Activated T-helper 9 cell treated with anti-CD3 and anti-CD28 coated beads, Interleukin-2, amount 50 U/mL, for 16 hours (primary cell): ENCODE measurements around the gene RFX5.
"Not testable (repeated sequence)": the region's sequence is repeated elsewhere in the genome, so short reads cannot be mapped to it uniquely, and the experiment has no call there.

Experiments
- DNase-seq: peaks from one replicate; pipeline ENCODE4 v3.0.0-alpha.2; 2020; ENCODE audit warnings: low read depth

Gene RFX5

DNA sequence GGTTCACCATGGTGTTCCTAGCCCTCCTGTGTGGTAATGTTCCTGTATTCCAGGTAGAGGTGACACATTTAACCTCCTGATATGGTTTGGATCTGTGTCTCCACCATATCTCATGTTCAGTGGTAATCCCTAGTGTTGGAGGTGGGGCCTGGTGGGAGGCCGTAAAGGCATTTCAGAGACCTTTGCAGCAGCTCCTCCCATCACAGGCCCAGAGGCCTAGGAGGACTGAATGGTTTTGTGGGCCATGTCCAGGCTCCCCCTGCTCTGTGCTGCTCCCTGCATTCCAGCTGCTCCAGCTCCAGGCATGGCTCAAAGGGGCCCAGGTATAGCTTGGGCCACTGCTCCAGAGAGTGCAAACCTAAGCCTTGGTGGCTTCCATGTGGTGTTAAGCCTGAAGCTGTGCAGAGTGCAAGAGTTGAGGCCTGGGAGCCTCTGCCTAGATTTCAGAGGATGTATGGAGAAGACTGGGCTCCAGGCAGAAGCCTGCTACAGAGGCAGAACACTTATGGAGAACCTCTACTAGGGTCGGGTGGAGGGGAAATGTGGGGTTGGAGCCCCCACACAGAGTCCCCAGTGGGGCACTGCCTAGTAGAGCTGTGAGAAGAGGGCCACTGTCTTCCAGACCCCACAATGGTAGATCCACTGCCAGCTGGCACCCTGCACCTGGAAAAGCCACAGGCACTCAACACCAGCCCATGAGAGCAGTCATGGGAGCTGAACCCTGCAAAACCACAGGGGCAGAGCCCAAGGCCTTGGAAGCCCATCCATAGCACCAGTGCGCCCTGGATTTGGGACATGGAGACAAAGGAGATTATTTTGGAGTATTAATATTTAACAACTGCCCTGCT, 15.5 kb upstream of the RFX5 start:
- no peak for DNase-seq

DNA sequence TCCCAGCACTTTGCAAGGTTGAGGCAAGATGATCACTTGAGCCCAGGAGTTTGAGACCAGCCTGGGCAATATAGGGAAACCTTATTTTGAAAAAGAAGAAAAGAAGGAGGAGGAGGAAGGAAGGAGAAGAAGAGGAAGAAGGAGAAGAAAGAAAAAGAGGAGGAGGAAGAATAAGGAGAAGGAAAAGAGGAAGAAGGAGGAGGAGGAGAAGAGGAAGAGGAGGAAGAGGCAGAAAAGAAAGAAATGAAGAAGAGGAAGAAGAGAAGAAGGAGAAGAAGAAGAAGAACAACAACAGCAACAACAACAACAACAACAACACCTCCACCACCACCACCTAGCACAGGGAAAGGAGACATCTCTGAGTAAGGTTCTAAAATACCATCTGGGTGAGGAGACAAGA, 14.8 kb upstream of the RFX5 start:
- DNase-seq, result no peak

DNA sequence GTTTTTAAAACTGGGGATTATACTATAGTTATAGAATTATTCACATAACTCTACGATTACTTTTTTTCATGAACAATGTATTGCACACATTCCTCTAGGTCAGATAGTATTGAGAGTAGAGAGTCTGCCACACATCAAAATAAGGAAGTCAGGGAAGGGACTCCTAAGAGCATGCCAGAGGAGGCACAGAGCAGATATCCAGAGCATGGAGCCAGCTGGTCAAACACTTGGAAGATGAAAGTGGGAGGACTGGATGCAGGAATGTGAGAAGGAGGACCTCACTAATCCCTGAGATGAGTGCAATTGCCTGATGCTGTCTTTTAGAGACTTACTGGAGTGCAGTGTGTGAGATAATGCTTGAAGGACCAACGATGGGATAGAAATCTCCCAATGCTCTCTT, 9.6 kb upstream of the RFX5 start:
- DNase-seq, result no peak

DNA sequence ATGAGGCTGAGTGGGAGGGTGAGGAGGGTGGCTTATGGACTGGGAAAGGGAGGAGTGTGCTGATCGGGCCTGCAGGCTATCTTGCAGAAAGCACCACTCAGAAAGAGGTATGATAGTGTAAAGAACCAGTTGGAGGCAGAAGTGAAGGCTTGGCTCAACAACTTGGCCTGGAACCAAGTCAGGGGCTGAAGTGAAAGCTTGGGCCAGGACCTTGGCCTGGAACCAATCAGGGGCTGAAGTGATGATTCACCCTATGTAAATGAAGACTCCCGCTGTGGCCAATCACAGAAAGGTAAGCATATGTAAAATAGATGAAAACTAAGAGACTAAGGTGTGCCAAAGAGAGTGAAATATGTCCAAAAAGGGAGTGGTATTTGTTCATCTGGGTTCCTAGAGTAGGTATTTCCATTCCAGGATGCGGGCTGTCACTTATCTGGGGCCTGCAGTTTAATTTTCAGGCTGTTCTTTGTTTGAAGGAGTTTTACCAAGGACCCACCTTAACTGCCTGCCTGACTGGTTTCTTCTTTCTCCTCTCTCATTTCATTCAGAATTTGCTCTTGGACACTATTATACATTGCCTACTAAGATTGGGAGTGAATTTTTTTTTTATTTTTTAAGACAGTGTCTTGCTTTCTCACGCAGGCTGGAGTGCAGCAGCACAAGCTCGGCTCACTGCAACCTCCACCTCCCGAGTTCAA, 5.1 kb upstream of the RFX5 start:
- DNase-seq, result no peak

DNA sequence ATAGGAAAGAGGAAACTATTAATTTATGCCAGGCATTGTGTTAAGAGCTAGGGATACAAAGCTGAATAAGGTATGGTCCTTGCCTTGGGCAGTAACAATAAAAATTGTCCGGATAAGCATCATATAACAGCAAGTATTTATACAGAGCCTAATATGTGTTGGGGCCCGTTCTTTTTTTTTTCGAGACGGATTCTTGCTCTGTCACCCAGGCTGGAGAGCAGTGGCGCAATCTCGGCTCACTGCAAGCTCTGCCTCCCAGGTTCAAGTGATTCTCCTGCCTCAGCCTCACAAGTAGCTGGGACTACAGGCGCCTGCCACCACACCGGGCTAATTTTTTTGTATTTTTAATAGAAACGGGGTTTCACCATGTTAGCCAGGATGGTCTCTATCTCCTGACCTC, 3.3 kb upstream of the RFX5 start:
- DNase-seq, result not testable (repeated sequence)

DNA sequence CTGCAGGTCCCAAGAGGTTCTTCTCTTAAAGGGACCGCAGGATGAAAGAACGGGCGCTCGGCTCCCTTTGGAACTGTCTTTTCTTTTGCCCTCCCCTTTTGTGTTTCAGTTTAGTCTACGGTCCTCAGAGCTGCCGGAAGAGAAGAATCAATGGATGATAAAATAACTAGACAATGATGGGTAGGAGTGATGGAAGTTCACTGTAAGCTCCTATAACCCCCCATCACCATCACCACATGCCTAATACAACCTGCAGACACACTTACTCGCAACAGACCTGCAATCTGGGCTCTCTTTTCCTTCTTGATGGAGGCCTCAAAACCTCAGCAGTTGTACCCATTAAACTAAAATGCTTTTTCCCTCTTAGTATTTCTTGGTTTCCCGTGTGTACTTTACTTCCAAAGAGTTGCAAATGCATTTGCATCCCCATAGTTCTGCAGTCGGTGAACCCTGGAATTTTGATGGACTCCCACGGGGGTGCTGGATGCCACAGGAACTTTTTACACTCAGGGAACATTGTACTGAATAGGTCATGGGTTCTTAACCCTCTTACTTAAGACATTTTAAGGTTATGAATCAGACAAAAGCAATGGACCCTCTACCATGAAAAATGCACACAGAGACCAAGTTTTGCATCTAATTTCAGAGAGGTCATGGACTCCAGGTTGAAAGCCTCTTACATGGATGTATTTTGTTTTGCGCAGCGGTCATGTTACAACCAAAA, 633 bp upstream of the RFX5 start:
- no peak for DNase-seq

DNA sequence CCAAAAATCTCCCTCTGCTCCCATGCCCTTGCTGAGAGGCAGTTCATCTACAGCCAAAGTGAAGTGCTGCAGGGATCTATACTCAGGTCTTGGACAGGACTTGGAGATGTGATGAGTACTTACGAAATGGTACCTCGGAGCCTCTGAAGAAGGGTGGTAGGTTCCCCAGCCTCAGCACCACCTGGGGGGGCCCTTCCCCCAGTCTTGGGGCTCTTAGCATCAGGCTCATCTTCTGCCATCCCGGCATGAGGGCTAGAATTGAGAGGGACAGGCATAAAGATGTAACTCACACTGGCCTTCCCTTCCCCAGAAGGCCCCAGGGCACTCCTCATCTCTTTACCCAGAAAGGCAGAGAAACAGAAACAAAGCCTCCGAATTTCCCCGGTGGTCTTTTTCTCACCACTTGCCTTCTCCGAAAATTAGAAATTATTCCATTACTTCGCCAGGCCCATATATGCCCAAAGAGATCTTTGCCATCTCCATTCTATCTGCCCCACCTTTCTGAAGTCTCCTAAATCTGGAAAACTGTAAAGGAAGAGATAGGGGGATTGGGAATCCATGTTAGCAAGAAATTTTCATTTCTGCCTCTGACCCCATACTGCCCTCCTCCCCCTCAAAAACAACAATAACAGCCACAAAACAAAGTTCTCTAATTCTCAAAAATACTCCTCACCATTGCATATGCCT, 827 bp downstream of the RFX5 start:
- DNase-seq, result no peak

DNA sequence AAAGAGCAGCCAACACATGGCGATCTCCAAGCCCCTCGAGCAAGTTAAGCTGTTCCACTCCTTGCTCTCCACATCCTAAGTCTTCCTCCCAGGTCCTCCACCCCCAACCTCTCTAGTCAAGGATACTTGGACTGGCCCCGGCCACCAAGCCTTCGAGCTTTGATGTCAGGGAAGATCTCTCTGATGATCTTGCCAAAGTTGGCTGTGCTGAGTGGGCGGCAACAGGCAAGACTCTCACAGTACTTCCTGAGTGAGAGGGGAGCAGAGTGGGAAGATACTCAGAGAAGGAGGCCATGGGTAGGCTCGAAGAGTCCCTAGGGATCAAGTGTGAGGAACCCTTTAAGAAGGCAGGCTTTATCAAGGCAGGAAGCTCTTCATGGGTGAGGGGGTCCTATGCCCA, 2.8 kb downstream of the RFX5 start:
- no peak for DNase-seq

DNA sequence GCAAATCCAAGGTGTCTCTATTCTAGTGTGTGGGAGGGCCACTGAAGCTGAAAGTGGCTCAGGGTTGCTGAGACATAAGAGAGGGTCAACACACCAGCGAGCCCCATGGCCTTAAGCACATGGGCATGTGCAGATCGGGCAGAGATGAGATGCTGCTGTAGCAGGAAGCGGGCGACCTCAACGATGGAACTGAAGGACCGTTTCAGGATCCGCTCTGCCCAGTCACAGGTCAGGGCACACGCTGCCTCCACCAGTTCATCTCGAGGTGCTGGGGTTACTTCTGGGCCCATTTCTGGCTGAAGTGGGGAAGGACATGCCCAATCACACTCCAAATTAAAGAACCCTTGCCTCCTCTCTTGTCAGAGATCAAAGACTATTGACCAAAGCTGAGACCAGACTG, 3.5 kb downstream of the RFX5 start:
- DNase-seq, result no peak

DNA sequence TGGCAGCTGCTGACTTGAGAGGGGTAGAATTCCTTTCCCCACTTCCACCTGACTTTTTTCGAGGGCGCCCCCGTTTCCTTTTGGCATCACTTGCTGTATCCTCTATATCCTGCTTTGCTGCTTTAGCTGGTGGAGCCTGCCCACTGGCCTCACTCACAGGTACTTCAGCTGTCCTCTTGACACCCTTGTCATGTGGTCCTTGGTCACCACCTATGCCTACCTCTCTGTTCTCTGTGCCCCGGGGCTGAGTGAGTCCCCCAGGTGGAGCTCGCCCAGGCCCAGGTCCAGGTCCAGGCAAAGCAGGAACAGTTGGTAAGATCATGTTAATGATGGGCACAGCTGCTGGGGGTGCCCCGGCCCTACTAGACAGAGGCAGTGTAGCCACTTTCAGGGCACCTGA, 4.5 kb downstream of the RFX5 start:
- no peak for DNase-seq

DNA sequence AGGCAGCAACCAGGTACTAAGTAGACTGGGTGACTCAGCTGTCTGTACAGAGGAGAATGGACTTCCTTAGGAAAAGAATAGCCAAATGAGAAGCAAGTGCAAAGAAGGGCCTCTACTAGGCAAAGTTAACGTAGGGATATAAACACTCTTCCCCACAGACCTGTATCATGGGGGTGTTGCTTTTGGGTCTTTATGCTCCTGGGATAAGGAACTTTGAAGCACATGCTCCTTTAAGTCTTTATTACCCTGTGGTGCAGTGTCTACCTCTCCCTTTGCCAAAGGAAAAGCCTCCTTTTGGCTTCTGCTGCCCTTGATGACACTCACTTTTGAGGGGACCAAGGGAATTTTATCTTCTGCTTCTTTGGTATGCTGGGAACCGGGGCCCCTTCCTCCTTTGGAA, 5.0 kb downstream of the RFX5 start:
- no peak for DNase-seq

DNA sequence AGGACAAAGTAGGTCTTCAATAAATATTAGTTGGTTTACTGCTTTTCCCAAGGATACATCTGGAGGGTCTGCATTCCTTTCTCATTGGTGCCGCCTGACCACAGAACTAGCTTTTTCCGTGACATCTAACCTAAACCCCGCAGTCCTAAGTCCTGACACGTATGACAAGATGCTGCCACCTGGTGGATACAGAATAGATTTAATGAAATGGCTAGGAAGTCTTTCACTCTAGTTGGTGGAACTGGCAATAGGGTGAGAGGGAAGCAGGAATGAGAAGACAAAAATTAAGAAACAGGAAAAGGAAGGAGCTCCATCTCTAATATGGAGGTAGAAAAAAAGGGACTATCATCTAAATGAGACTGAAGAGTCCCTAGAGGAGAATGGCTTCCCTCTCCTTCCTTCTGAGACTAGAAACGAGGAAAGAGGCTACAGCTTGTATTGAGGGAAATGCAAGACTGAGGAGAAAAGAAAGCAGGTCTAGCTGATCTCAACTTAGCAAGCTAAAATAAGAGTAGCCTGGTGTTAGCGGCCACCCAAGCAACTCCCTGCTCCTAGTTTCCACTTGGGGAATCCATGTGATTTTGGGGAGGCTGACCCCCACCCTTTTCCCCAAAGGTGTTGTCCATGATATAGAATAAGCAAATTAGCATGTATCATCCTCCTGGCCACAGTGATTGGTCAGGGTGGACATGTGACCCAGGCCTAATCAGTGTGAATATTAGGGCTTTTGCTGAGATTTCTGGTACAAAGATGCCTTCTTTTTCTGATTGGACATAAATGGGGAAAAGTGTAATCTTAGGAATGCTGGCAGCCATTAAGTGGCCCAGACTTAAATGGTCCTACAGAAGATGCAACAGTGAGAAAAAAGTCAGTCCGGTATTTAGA, 5.9 kb downstream of the RFX5 start:
- DNase-seq, result peak; percentile 28

DNA sequence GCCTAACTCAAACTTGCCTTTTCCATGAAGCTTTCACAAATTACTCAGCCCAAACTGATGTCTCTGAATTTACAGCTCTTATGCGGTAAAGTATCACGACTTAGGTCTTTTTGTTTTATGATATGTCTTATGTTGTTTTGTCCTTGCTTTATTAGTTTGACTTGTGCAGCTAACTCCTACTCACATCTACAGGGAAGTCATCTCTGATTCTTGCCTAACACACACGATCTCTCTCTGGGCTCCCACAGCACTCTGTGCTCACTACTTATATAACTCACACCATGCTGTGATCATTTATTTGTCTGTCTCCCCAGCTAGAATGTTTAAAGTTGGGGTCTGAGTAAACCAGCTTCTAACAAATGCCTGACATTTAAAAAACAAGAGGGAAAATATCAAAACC, 10.5 kb downstream of the RFX5 start:
- no peak for DNase-seq

DNA sequence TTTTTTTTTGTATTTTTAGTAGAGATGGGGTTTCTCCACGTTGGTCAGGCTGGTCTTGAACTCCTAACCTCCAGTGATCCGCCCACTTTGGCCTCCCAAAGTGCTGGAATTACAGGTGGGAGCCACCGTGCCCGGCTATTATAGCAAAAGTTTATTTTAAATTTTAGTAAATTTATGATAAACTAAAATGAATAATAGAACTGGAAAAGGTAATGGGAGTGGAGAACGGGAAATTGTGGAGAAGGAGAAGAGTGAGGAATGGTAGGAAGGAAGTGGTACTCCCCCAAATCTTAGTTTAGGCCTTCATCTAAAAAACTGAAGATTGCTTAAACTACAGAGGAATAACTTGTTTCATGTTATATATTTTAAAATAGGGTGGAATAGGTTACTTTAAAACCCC, 12.2 kb downstream of the RFX5 start:
- no peak for DNase-seq

DNA sequence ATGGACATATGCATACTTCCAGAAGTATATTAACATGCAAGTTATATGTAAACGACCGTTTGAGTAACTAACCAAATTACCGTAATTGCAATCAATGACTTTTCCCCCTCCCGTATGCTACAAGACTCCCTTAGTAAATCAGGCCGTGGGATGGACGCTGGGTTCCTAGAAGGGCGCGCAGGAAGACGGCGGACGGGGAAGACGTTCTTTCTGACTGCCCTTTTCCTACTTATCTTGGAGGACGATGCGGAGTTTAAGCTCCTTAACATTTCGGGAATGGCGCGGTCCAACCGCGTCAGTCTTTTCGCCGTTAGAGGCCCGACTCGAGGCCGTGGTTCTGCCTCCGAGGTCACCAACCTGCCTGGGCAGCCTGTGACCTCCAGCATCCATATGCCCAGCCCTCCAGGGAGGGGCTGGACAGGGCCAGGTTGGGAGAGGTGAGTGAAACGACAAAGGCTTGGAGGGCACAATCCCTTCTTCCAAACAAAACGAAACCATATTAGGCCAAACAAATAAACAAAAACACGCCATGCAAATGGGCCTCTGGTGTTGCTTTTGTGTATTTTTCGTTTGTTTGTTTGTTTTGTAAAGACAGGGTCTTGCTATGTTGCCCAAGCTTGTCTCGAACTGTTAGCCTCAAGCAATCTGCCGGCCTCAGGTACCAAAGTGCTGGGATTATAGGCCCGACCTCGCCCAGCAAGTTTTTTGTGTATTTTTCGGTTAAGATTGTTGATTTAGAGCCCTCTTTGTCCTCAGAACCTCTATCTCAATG, 19.0 kb downstream of the RFX5 start:
- DNase-seq, result no peak

DNA sequence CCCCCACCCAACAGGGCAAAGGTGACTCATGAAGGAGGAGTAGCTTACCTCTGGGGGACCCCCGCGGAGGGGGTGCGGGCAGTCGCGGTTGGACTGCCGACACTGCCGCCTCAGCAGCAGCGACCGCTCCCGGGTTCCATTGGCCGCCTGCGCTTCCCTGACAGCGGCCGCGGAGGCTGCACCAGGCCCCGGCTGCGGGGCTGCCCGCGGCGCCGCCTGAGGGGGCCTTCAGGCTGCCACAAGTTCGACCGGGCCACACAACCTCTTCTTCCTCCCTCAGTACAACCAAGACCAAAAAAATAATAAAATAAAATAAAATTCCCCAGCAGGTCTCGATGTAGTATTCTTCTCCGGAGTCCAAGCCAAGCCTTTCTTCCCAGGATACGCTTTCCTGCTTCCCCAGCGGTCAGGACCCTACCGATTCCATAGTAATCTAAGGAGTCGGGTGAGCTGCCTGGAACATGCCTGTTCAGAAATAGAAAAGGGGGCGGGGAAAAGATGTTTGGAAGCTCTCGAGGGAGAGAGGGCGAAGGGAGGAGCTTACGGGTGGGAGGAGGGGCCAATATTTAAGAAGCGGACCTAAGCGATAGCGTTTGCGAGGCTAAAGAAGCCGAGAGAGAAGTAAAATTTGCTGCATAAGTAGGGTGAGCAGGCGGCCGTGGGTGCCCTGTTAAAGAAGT, 19.7 kb downstream of the RFX5 start, which contains the start of gene PI4KB:
PI4KB (minus strand) TSS at position 194 of the 680 bp plus-strand sequence. CDS start 10,935 bp downstream, outside the sequence.
- peak; percentile 73 for DNase-seq

DNA sequence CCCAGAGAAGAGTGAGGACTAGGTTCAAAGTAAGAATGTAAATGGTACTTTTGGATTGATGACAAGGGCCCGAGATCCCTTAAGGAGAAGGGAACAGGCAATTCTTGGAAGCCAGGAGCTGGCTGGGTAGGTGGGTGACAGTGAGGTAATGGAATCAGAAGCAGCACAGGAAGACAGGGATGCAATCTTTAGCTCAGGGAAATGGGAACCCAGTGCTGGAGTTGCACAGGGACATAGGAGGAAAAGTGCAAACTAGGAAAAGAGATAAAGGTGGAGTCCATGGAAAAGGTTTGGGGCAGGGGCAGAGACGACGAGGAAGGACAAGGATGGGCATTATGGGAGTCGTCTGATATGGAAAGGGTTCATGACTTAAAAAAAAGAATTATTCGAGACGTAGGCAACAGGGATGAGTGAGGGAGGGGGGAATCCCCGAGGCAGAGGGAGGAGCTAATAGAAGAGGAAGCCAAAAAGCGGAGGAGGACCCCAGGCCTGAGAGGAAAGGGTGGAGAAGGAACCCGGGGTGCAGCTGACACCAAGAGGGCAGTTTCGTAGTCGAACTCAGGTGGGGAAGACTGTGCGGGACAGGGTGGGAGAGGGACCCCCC, 20.3 kb downstream of the RFX5 start:
- no peak for DNase-seq

DNA sequence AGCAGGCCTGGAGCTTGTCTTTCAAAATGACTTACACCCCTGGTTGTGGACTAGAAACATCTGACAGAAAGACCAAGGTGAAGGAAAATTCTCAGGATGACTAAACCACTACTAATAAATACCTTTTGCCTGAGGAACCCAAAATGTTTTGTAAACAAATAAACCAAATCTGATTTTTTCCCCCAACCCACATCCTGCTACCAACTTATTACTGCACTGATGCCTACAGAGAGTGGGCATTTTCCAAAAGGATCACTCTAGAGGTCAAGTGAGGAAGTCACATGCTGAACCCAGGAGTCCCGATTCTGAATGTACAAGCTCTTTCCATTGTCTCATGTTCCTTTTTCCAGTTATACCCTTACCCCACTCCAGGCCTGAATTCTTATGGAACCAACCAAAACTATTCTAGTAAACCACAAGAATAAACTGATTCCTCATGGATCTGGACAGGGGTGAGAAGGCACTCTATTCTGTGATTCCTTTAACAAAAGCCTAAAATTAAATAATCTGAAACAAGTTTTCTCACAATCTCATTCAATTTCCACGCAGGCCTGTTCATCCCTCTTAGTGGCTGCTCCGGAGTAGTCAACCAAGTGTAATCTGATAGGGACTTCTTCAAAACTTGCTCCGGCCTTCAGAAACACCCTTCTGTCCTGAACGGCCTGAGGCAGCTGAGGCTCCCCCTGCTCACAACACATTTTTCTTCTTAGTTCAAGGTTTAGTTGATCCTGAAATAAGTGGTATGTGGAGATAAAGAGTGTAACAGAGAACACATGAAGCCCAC, 21.2 kb downstream of the RFX5 start:
- no peak for DNase-seq

DNA sequence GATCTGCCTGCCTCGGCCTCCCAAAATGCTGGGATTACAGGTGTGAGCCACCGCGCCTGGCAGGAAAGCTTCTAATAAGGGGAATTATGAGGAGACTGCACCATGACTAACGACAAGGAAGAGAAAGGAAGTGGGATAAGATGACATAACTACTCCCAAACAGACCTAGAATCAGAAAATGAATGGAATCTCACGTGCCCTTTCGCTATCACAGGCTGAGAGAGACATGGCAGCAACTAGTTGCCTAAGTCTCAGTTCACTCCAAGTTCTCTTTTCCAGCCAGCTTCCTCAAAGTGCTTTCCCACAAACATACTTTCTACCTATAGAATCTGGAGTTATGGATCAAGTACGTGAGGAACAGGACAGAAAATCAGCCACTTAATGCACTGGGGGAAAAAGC, 21.8 kb downstream of the RFX5 start:
- DNase-seq, result no peak
